GM12801 (cell line): ENCODE measurements around the gene CLHC1.

Source experiments
- CTCF ChIP-seq: IDR thresholded peaks from one replicate; pipeline ENCODE4 v1.5.1; 2011; ENCODE audit warnings: control low read depth; ENCODE audit not compliant: insufficient read length; ENCODE audit errors: extremely low read depth

Gene CLHC1

GRCh38 chr2:55175254-55176093 lies 56.6 kb downstream of the CLHC1 start:
- no peak for TF ChIP-seq CTCF

- no peak for TF ChIP-seq CTCF
These were observed 58.5 kb downstream of the CLHC1 start for GRCh38 chr2:55173438-55174054.

GRCh38 chr2:55169915-55170314 lies 62.2 kb downstream of the CLHC1 start:
- no peak for TF ChIP-seq CTCF

GRCh38 chr2:55169359-55169758 lies 62.7 kb downstream of the CLHC1 start:
- TF ChIP-seq CTCF, result no peak

GRCh38 chr2:55168221-55169154 lies 63.6 kb downstream of the CLHC1 start:
- TF ChIP-seq CTCF, result no peak

GRCh38 chr2:55165626-55166025 lies 66.5 kb downstream of the CLHC1 start:
- no peak for TF ChIP-seq CTCF
